SIG-M5 treated with dmso at 0.1 percent for 504 hours (cell line): ENCODE results near the gene KYAT1.

Experiments used
- DNase-seq: peaks from one replicate; lab custom pipeline; 2025; ENCODE audit not compliant: unreplicated experiment; lab: John Stamatoyannopoulos, UW

The KYAT1 gene

DNA sequence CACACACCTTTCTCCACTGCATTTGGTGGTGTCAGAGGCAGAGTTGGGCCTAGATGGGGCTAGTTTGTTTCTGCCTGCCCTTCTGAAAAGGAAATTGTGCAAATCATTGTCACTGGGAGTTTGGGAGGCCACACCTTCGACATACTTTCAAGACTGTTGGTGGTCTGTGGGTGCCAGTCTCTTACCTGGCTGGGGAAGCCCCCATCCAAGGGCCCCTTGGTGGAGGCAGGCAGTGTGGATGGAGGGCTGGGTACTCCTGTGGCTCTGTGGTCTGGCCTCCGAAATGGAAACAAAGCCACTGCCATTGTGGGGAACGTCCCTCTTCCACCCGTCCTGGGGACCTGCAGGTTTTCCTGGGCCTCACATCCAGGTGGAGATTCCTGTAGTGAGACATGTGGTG, 28.1 kb upstream of the KYAT1 start:
- no peak for DNase-seq

- DNase-seq, result no peak
These were observed 26.6 kb upstream of the KYAT1 start for GRCh38 chr9:128908372-128908771.

- no peak for DNase-seq
These were observed 25.0 kb upstream of the KYAT1 start for GRCh38 chr9:128906741-128907140.

- no peak for DNase-seq
These were observed 24.2 kb upstream of the KYAT1 start for GRCh38 chr9:128905964-128906363.

GRCh38 chr9:128903871-128904620, 22.3 kb upstream of the KYAT1 start:
- DNase-seq, result no peak

DNA sequence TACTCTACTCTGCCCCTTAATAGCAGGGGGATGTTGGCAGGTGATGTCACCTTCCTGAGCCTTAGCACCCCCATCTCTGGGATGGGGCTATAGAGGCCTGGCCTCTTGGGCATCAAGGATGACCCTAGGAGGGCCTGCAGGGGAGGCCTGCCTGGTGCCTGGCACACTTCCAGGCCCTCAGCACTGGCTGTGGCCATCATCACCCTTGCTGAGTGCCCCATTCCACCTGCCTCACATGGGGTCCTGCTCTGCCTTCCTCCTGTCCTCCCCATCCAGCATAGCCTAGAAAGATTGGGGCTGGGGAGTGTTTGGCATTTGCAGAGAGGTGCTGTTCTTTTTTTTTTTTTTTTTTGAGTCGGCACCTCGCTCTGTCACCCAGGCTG, 21.3 kb upstream of the KYAT1 start:
- DNase-seq, result no peak

- no peak for DNase-seq
These were observed 20.8 kb upstream of the KYAT1 start for GRCh38 chr9:128902351-128903078.

GRCh38 chr9:128901822-128902221, 20.1 kb upstream of the KYAT1 start:
- DNase-seq, result no peak

DNA sequence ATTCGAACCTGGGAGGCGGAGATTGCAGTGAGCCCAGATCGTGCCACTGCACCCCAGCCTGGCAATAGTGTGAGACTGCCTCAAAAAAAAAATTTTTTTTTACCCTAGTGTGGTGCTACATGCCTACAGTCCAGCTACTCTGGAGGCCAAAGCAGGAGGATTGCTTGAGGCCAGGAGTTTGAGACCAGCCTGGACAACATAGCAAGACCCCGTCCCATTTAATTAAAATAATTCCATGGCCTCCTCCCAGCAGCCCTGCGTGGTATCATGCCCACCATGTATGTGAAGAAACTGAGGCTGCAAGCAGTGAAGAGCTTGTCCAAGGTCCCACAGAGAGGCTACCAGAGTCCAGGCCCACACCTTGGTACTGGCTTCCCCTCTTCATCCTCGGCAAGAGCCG, 19.6 kb upstream of the KYAT1 start:
- DNase-seq, result no peak

- DNase-seq, result peak; percentile 62
These were observed 18.0 kb upstream of the KYAT1 start for GRCh38 chr9:128899566-128900322.

- DNase-seq, result no peak
These were observed 17.3 kb upstream of the KYAT1 start for GRCh38 chr9:128898845-128899565.

DNA sequence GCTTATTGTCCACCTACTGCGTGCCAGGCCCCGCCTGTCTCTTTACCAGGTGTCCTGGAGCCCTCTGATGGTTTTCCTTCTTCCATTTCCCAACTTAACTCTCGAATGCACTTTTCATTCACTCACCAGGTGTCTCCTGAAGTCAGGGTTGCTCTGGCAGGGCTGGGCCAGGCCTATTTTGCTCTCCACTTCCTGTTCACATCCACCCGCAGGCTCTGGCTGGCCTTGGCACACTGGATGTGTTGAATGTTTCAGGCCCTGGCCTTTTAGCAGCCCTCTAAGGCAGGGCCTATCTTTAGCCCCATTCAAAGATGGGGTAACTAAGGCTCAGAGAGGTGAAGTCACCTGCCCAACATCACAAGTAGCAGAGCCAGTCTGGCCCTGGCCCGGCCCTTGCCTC, 16.6 kb upstream of the KYAT1 start:
- no peak for DNase-seq

- DNase-seq, result no peak
These were observed 13.8 kb upstream of the KYAT1 start for GRCh38 chr9:128895556-128895955.

DNA sequence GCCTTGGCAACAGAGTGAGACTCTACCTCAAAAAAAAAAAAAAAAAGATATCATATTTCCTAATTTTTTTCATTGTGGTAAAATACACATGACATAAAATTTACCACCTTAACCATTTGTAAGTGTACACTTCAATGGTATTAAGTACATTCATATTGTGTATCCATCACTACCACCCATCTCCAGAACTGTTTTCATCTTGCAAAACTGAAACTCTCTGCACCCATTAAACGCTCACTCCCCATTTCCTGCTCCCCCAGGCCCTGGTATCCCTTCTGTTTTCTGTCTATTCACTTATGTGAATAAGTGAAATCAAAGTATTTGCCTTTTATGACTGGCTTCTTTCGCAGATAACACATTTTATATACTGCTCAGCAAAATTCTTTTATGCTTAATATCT, 13.0 kb upstream of the KYAT1 start:
- no peak for DNase-seq

DNA sequence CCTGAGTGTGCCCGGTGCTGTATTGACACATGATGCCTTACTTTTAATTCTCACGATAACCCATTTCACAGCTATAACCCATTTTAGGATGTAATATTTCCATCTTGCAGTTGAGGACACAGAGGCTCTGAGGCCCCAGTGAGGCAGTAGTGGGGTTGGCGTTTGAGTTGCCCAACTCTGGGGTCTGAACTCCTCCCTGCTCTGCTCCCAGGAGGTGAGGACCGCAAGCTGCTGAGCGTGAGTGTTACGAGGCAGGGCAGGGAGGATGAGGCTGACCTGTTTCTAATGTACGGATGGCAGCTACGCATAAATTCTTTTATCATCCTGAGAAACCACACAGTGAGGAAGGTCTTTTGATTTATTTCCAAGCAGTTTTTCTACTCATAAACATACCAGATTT, 11.6 kb upstream of the KYAT1 start:
- DNase-seq, result no peak

DNA sequence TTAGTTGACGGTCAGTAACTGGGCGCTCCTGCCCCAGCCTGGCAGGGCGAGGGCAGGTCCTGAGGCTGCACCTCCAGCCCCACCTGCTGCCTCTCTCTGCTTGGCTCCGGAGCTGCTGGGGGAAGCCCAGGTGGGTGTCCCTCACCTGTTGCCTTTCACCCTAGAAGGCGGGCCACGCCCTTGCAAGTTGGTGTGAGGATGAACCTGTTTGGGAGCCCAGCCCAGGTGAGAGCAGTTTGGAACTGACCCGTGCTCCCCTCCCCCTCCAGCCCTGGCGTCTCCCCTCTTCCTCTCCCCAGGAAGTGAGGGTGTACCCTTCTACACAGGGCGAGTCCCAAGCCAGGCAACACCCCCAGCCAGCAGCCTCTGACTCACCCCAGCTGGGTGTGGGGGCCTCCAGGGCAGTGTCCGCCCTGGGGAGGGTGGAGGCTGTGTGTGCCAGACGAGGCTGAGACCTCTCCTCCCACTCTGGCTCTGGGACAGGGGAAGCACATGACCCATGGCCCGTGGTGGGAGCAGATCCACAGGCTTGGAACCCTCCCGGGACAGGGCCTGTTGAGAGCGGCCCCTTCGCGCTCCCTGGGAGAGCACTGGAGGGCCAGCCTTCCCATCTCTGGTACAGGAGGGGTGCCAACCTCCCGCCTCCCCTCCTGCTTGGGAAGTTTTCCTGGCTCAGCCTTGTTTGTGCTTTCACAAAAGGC, 10.6 kb upstream of the KYAT1 start:
- peak; percentile 31 for DNase-seq

DNA sequence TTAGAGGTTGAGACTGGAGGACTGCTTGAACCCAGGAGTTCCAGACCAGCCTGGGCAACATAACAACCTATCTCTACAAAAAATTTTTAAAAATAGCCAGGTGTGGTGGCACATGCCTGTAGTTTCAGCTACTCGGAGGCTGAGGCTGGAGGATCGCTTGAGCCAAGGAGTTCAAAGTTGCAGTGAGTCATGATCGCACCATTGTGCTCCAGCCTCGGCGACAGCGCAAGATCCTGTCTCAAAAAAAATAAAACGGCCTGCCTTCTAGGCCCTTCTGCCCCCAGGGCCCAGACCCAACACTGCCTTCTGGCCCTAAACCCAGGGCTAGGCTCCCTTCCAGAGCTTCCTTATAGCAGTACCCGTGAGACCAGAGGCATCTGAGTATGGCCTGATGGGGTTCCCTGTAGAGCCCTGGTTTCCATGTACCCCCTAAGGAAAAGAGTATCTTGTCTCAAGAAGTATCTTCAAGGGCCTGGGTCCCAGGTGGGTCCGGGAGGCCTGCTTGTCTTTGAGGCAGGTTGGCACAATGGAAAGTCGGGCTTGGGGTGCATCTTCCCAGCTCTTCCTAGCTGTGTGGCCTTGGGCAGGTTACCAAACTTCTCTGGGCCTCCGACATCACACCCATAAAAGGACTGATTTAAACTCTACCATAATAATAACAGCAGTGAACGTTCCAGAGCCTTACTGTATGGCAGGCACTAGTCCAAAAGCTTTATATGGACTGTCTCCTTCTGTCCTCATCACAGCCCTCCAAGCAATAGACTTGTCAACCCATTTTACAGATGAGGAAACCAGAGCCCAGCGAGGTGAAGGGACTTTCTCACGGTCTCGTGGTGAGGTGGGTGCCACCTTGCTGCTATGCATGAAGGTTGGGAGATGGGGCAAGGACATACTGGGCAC, 9.8 kb upstream of the KYAT1 start:
- DNase-seq, result no peak

DNA sequence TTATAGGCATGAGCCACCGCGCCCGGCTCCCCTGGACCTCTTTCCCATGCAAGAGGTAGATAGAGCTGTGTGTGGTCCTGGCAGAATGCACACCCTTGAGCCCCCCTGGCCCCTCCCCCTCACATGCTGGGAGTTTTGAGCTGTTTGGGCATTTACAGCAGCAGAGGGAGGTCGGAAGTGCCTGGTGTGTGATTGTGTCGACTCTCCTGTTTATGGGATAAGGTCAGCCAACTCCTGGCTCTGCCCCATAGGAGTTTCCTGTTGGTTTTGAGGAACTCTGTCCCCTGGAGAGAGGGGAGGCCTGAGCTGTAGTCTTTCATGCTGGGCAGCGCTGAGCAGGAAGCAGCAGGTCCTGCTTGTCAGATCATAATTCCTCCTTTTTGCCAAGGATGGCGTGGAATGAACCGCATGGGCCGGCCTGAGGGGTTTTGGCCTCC, 6.2 kb upstream of the KYAT1 start:
- no peak for DNase-seq

DNA sequence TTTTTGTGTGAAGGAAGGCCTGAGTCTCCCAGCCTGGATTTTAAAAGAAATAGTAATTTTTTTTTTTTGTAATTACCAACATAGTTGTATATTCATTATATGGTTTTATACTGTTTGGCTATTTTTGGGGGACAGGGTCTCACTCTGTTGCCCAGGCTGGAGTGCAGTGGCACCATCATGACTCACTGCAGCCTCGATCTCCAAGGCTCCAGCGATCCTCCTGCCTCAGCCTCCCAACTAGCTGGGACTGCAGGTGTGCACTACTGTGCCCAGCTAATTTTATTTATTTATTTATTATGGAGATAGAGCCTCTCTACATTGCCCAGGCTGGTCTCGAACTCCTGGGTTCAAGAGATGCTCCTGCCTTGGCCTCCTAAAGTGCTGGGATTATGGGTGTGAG, 5.3 kb upstream of the KYAT1 start:
- no peak for DNase-seq
